NCI-H187 treated with DMSO at 0.1 percent for 48 hours (cell line): ENCODE data around the gene ASAP2.

ENCODE experiments used
- DNase-seq: peaks from one replicate; lab custom pipeline; 2025; lab: John Stamatoyannopoulos, UW

The ASAP2 gene

DNA sequence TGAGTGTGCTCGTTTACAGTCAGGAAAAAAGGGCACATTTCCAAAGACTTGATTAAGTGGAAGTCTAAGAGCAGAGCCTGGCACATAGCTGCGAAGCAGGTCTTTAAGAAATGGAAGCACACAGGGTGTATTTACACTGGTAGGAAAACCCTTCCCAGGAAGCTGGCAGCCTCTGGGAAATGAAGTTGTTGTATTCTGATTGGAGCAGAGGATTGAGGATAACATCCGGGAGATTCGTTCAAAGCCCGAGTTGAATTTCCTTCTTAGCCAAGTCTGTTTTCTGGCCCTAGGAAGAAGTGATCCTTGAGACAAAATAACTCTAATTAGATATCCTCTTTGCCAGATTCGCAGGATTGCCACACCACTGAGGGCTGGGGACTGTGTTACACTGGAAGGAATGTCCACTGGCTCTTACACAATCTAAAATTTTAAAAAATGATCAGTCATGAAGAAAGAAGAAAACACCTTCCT lies 140.8 kb downstream of the ASAP2 start:
- no peak for DNase-seq

DNA sequence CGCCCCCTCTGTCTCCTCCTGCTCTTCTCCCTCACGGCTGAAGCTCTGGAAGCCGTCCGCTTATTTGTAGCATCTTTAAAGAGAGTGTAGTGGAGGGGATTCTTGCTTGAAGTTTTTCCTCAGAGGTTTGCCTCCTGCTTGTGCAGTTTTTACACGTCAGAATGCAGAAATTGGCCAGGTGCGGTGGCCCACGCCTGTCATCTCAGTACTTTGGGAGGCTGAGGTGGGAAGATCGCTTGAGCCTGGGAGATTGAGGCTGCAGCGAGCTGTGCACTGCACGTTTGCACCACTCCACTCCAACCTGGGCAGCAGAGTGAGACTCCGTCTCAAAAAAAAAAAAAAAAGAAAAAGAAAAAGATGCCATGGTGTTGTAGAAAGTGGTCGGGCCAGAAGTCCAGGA lies 147.7 kb downstream of the ASAP2 start:
- DNase-seq, result no peak

DNA sequence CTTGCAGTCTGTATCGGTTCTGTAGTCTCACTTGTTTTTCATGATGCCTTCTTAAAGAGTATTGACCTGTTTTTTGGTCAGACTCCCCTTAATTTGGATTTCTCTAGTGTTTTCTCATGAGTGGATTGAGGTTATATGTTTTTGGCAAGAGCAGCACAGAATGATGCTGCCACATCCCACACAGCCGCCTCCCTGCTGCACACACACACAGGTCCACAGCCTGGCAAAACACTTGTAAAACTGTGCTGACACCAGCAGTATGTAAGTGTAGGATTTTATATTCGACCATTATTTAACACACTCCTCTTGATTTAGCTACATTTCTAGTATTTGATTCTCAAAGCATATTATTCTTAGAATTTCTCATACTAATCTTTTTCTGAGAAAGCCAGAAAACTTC lies 148.7 kb downstream of the ASAP2 start:
- no peak for DNase-seq

DNA sequence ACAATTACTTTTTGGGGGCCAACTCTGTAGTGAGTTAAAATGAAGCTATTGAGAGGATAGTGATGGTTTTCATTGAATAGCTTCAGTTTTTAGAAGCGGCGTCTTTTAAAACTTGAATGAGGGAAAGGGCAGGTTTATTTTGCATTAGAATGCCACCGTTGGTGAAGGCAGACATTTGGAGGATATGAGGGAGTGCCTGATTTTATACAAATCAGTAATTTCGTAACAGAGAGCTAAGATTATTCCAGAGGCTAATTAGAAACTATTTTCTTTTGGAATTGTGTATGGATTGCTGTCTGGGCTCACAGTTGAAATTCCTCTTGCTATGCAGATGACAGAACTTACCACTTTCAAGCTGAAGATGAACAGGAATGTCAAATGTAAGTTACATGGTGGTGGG lies 149.1 kb downstream of the ASAP2 start:
- DNase-seq, result no peak

DNA sequence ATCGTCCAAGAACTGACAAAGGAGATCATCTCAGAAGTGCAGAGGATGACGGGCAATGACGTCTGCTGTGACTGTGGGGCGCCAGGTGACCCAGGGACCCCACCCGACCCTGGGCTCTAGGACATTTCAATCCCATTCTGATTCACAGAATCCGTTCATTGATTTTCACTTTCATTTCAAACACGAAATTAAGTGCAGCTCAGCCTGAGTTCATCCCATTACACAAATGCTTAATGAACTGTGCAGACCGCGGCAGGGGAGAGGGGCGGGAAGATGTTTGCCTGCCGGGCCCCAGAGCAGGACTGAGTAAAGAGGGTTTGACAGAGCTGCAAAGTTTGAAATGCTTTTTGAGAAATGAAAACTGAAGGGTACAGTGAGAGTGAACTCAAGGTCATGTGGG lies 149.6 kb downstream of the ASAP2 start:
- DNase-seq, result no peak

DNA sequence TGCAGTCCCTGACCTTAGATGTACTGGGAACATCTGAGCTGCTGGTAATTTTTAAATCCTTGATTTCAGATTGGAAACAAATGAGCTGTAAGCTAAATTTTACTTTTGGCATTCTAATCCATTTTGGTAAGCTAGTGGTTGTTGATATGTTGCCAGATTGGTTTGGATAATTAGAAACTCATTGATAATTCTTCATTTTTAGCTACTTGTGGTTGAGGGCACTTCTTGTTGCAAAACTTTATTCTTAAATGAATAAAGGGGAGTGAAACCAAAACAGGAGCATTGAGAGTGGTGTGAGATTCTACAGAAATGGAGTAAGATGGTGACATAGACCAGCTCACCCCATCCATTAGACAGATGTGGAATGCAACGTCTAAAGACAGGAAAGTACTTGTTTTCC lies 152.2 kb downstream of the ASAP2 start:
- DNase-seq, result no peak

DNA sequence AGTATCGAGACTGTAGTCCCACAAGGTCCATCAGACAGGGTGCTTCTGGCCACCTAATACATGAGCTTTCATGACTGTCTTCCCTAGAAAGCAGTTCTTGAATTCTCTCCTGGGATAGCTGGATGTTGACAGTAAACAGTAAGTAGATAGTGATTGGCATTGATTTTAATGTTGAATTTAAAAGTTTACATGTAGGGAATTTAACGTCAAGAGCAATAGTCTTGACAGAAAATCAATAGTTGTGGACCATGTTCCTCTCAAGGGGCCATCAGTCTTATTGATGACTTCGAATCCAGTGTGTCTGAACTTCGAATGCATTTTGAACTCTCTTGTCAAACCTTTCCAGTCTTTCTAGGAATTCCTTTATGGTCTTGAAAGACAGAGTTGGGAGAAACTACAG lies 152.9 kb downstream of the ASAP2 start:
- DNase-seq, result no peak

DNA sequence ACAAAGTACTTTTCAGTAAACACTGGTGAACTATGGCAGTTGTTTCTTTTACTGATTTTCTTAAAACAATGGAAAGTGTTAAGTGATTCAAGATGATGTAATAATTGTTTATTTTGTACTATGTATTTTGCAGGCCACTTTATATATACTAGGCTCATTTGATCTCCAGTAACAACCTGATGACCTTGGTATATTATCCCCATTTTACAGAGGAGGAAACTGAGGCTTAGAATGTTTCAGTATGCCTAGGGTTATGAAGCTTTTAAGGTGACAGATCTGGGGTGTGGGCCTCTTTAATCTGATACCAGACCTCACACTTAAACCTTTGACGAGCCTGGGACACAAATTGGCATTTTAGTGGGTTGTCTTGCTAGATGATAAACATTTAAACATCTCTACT lies 153.5 kb downstream of the ASAP2 start:
- DNase-seq, result no peak

DNA sequence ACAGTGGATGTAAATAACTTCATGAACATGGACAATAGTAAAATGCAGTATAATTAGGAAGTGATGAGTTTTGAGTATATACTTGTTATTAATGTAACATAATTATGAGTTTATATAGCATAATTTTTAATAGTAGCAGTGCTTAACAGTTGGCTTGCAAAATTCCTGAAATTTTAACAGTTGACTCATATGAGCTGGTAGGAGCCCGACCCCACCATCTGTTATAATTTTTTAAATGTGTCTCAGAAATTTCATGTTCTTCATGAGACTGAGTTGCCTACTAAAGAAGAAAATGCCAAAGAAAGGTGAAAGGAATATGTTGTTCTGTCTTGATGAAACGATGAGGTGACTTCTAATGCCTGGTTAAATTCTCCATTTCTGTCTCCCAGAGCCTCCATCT lies 154.1 kb downstream of the ASAP2 start:
- no peak for DNase-seq

DNA sequence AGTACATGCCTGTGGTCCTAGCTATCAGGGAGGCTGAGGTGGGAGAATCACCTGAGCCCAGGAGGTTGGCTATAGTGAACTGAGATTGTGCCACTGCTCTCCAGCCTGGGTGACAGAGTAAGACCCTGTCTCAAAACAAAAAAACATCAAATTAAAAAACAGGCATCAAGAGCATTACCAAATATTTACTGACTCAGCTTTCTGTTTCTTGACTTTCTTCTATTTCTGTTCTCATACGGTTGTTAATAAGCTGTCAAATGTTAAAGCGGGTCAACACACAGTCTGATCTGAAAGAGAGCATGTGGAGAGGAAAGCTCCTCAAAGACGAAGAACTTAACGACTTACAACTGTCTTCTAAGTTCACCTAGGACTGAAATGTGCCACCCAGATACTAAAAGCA lies 157.8 kb downstream of the ASAP2 start:
- no peak for DNase-seq

DNA sequence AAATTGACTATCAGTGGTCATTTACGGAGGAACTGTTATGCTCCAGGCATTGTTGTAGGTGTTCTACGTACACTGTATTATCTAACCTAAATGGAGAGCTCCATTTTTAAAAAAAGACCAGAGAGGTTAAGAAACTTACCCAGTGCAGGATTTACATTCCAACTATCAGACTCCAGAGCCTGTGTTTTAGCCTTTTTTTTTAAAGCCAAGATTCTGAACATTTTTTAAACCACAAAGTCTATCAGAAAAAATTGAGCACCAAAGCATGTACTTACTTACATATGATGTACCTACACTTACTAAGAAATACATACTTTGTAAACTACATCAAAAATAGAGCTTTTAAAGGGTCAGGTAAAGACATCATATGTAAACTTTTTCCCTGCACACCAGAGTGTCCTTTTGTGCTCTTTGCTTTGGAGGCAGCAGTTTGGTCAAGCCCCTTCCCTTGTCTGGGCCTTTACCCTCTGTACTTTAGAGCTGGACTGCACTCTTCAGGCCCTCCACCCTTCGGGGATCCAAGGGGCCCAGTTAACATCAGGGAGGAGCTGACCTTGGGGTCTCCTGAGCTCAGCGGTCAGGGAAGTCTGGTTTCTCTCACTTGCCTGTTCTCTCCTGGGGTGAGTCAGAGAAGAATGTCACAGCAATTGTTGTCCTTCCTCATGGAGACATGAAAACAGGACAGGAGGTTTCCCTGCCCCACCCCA lies 158.3 kb downstream of the ASAP2 start:
- no peak for DNase-seq

DNA sequence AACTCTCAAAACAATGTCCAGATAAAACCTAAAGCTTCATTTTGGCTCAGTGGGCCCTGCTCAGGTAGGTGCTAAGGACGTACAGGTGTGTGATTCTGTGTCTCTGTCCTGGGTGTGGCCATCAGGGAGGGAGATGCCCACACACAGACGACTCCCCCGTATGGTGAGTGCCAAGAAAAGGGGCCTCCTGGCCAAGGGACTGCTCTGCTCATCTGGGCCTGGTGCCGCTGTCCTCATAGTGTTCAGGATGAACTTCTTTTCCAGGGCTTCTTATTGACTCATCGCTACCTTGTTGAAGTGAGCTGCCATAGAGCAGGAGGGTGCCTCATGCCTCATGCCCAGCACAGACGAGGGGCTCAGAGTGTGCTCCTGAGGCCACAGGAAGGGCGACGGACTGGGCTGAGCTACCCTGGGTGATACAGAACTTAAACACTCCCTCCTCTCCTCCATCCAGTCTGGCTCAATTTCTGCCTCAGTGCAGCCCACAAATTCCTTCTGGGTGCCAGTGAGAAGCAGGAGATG lies 158.9 kb downstream of the ASAP2 start:
- DNase-seq, result no peak

DNA sequence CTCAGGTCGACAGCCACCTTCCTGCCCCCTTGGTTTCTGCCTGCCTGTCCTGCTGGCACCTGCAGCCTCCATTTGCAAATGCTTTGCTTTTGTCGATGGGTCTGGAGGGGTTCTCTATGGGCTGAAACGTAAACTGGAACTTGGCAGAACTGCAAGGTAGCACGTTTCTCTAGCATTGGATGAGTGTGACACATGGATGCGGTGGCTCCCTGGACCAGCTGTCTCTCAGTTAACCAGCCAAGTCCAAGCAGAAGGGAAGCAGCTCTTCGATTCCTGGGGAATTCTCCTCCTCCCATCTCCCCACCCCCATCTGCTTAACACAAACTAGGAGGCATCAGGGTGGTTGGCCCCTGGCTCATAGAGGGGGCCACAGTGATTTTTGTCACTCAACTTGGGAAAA lies 159.4 kb downstream of the ASAP2 start:
- DNase-seq, result no peak

DNA sequence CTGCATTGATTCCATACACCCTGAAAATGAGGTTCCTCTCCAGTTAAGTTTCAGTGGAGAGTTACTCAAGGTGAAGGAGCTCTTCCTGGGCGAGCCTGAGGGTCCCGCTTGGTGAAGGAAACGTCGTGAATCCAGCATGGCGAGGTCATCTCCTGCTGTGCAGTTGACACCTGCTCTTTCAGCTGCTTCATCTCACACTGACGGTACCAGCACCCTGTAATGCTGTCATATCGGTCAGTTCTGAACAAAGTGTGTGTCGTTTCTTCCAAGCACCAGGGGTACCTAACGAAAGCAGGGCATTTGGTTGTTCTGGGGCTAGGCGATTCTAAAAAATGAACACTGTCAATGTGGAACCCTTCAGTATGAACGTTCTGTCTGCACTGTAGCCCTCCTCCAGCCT lies 164.1 kb downstream of the ASAP2 start:
- DNase-seq, result no peak

DNA sequence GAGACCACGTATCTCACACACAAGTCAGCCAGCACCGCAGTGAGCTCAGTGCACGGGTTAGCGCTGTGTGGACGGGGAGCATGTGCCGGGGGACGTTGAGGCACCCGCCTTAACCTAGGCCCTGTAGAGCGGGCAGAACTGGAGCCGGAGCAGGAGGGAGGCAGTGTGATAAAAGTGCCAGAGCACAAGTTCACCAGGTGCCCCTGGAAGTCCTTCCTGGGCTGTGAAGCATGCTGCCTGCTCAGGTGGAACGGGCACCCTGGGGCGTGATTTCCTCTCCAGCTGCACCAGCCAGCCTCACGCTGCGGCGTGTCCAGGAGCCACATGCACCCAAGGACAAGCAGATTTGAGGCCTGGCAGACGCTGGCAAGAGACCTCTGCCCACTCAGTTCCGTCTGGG lies 166.4 kb downstream of the ASAP2 start:
- no peak for DNase-seq

DNA sequence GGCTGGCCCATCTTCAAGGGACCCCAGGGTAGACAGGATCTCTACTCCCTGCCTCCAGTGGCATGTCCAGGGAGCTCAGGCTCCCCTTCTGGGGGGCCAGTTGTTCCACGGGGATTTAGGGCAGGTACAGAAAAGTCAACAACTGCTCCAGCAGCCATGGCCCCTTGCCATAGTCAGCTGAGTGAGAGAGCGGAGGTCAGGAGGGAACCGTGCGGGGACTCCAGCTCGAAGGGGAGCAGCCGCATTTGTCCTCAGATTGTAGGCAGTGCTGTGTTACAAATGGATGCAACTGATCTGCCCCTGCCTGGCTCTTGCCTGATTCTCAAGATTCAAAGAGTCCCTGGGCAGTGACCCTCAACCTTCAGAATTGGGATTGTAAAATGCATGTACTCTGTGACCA lies 166.9 kb downstream of the ASAP2 start:
- no peak for DNase-seq

DNA sequence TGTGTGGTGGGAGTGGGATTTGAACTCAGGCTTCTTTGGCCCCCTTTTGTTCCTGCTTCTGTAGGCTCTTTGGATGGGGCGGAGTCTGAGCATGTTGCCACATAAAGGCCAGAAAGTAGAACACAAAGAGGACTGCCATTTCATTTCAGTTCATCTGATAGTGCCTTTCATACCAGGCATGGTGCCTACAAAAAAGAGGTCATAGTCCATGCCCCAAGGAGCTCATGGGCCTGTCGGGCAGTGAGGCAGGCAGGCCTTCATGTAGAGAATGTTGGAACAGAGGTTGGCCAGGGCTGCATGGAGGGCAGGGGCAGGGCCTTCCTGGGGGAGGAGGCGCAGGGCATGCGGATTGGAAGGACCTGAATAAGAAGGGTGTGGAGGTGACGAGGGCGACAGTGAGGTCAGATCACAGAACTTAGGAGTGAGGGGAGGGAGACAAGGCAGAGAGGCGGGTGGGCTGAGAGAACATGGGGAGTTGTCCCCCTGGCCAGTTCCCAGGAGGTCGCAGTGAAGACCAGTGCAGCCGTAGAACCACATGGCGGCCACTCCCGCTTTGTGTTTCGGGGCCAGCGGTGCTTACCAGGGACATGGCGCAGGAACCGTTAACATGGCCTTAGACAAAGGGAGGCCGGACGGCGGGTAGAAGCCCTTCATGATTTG lies 167.6 kb downstream of the ASAP2 start:
- DNase-seq, result no peak

DNA sequence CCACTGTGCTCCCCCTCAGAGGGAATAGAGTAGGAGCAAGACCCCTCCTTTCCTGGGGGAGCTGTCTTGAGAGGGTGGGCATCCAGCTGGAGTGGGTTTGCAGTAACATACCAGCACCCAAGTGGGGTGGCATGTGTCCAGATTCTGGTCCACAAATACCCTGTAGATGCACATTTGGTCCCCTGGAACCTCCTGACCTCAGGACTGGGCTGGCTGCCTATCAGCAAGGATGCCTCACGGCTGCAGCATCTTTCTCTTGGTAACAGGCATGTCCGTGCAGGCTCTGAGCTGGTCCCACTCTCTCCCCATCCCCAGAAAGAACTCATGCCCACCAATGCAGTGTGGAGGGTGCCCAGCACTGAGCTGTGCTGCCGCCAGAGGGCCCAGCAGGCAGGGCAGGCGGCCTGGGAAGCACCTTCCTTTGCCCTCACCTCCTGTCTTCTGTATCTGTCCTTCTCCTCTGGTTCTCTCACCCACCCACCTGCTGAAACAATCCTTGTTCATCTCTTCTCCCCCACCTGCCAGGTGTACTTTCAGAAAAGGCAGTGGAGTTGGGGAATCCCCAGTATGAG lies 169.3 kb downstream of the ASAP2 start:
- no peak for DNase-seq

DNA sequence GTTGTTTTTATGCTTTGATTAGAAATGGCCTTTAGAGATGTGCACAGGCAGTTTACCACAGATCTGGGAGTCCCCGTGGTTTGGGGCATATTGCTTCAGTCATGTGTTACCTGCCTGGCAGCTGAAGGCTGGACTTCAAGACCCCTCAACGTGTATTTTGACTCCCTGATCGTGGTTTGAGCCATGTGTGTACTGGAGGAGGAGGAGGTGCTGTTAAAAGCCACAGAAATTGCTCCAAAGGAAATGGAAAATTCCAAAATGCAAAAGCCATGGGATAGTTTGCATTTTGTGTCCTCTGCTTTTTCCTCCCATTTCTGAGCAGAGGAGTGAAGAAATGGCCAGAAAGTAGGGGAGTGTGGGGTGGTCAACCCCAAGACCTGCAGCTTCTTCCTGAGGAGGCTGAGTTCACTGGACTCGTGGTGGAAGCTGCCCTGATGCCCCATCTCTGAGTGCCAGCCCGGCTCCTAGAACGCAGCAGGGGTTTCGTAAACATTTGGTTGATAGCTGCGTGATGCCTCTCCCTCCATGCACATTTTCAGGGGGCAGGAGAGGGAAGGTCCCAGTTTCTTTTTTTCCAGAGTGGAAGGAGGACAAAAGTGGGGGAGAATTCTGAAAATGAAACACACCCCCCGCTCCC lies 171.0 kb downstream of the ASAP2 start:
- DNase-seq, result no peak

DNA sequence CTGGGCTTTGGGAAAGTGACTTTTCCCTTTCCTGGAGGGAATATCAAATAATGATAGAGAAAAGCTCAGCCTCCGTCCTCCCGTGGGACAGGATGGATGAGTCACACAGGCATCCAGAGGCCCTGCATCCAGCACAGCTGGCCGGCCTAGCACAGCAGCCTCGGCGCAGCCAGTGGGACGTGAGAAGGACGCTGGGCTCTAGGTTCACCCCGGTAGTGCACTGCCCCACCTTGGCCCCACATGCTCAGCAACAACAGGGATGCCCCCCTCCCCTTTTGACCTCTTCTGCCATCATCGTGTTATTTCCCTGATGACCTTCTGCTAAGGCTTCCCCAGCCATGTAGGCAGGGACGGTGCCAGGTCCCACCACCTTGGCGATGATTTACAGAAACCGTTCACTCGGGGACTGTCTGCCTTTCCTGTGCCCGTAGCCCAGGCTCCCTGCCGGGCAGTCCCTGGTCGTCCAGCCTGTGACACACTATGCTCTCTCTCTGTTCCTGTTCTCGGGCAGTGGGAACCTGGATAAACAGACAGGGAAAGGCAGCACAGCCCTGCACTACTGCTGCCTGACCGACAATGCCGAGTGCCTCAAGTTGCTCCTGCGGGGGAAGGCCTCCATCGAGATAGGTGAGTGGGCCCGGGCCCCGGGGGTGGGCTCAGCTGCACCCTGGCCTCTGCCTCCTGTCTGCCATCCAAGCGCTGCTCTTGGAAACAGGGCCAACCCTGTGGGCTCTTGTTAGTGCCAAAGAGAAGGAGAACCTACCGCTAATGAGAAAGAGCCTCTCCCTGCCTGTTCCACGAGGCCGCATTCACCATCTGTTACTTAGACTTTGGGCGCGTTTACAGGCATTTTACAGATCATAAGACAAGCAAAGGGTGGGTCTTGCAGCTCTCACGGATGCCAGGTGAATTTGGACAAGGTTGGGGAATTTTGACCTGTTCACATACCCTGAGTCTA lies 172.1 kb downstream of the ASAP2 start:
- no peak for DNase-seq

DNA sequence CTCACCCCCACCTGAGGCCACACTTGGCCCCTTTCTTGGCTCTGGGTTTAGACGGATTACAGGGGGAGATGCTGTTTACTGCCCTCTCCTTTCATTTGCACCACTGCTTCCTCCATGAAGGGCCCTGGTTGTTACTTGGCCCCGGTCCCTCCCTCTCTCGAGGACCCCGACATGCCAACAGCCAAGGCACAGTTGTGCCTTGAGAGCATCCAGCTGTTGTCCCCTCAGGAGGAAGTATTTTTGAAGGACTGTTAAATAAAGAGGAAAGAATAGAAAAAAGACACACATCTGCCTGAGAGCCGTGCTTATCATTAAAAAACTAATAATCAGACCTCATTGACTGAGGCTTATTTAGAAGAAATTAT lies 172.8 kb downstream of the ASAP2 start:
- no peak for DNase-seq
